Adrenal gland (tissue), 12 donors: ENCODE results near the gene SEMA4F. TPM values are rescaled to one million over a fixed set of nuclear protein-coding genes. Genes with fewer than 3 reads are reported as not detected.

Source experiments
- DNase-seq, 7 donors: peaks; one replicate each; pipeline ENCODE4 v3.0.0-alpha.2; 2019 to 2020
- H3K27ac ChIP-seq, 5 donors: fragments of 200-600 bp; sonication (generic) in 4 of 5; 1 replicate in 3 of 5; 2 replicates in 2 of 5; pipeline versions ENCODE4 v1.5.1 to v1.8.0; 2016 to 2020; ENCODE audit warnings: mild to moderate bottlenecking in 1 of 5
- H3K27me3 ChIP-seq: fragments of 200-600 bp; 2 replicates; pipeline ENCODE4 v1.8.0; 2021
- H3K36me3 ChIP-seq, 2 donors: fragments of 200-600 bp; replicated peaks in 1 of 2; 1 replicate in 1 of 2; 2 replicates in 1 of 2; pipeline versions ENCODE4 v1.5.1 to v1.8.0; 2018 to 2022
- H3K4me1 ChIP-seq, 2 donors: fragments of 200-600 bp; replicated peaks in 1 of 2; 1 replicate in 1 of 2; 2 replicates in 1 of 2; pipeline versions ENCODE4 v1.5.1 to v1.8.0; 2018 to 2021
- H3K4me3 ChIP-seq, 4 donors: fragments of 200-600 bp; sonication (generic) in 3 of 4; one replicate each; pipeline ENCODE4 v1.5.1; 2016 to 2018
- H3K9me3 ChIP-seq, 3 donors: fragments of 200-600 bp; sonication (generic) in 1 of 3; replicated peaks in 1 of 3; 1 replicate in 2 of 3; 2 replicates in 1 of 3; pipeline versions ENCODE4 v1.5.1 to v1.8.0; 2016 to 2021
- CTCF ChIP-seq, 6 experiments: fragments of 450-650 bp in 4 of 6; fragments of 200-600 bp in 2 of 6; sonication (generic) in 1 of 6; IDR thresholded peaks; 1 replicate in 5 of 6; 2 replicates in 1 of 6; pipeline versions ENCODE4 v1.5.1 to v1.8.0; 2016 to 2021; ENCODE audit warnings: antibody characterized with exemption in 6 of 6, mild to moderate bottlenecking in 2 of 6, moderate library complexity in 1 of 6
- POLR2A ChIP-seq, 2 donors: fragments of 450-650 bp; IDR thresholded peaks; one replicate each; pipeline ENCODE4 v1.6.1; 2017; ENCODE audit warnings: antibody characterized with exemption in 2 of 2, mild to moderate bottlenecking in 2 of 2, moderate library complexity in 1 of 2
- WGBS, 4 donors: extraction: QIAGEN DNeasy Blood & Tissue Kit in 2 of 4; methylation state at CpG; one replicate each; pipeline versions ENCODE4 v1.1.5 to v1.1.7; 2013 to 2017; 5-methylcytosine and 5-hydroxymethylcytosine counted together
- intact Hi-C, 2 donors: fragments of 100-400 bp; cut with DNase I; formaldehyde crosslinking; loops; one replicate each; pipeline versions ENCODE4 v1.14.1 to v1.15.0; 2022 to 2023
- polyA plus RNA-seq, 3 donors: library from polyadenylated mRNA; stranded (reverse); fragments of 200-250 nt in 2 of 3; fragments of 350-450 nt in 1 of 3; fragmentation: Illumina TruSeq in 1 of 3; extraction: RNeasy Lipid Tissue Mini Kit (QIAGEN cat#74804) in 1 of 3; gene quantifications; one replicate each; pipeline ENCODE4 v1.2.3, GENCODE V29; 2013 to 2014
- total RNA-seq, 9 donors: library from RNA; depleted of rRNA in 4 of 9; stranded (reverse); fragments of >200 nt in 4 of 9; fragments of 120-200 nt in 1 of 9; fragmentation: NEBNext Ultra II Directional in 1 of 9; extraction: Animal tissue kit (Norgen Biotek cat#: 25700) in 1 of 9; gene quantifications; one replicate each; pipeline versions ENCODE4 v1.1.0 to v1.2.4, GENCODE V29; 2013 to 2023
- donor health status: healthy with polysubstance abuse.
- donor health status: Bipolar disorder and iron deficiency.
- donor health status: DM: yes; HTN: yes; CAD: no.
- donor health status: DM: no; HTN: no; CAD: no.
- donor health status: DM: no; HTN: no; CAD: no.
- donor health status: DM: yes; HTN: yes; CAD: no.

The SEMA4F gene
- total and polyA plus RNA-seq, 12 donors = 1.9 to 11.3 (median 3.9) TPM

- no peak for DNase-seq
- H3K4me1 ChIP-seq = no peaks in the 10 kb centered on the region
- H3K27me3 ChIP-seq = peaks cover 13% of the 10 kb centered on the region
- no peak for TF ChIP-seq CTCF (IDR thresholded peaks at IDR 0.05)
- no peak for TF ChIP-seq POLR2A (IDR thresholded peaks at IDR 0.05)
- intact Hi-C loops = no loop called here
- 8 to 51% (median 12%) methylated on average over 3 to 45 of the region's 45 CpGs for WGBS, 4 donors
- no peaks in the 10 kb centered on the region for H3K9me3 ChIP-seq
- H3K27ac ChIP-seq = no peak within 1 kb of the TSS
- no peaks in the 10 kb centered on the region for H3K36me3 ChIP-seq
- H3K4me3 ChIP-seq = peak within 1 kb of the TSS in 1 of 4 donors; percentile 37
These were observed 6.0 kb upstream of the SEMA4F start, which contains the start of gene M1AP for GRCh38 chr2:74648009-74648443. Gene M1AP (minus strand): TSS chr2:74648330. CDS start chr2:74640275, 8,055 bp downstream.

GRCh38 chr2:74653589-74653984 is 460 bp upstream of the SEMA4F start:
- Histone ChIP-seq H3K27me3 (no peaks in the 10 kb centered on the region), H3K4me1 (peaks cover 0 to 5% of the 10 kb centered on the region in 2 donors), H3K4me3 (peak overlapping the region in 1 of 4 donors; percentile 60), H3K36me3 (no peaks in the 10 kb centered on the region), H3K9me3 (no peaks in the 10 kb centered on the region), H3K27ac (no peak overlapping the region)
- no peak for TF ChIP-seq POLR2A (IDR thresholded peaks at IDR 0.05)
- TF ChIP-seq CTCF (IDR thresholded peaks at IDR 0.05) = no peak
- intact Hi-C loops = no loop called here
- WGBS, 4 donors = 8 to 10% (median 10%) methylated on average over 15 of the region's 15 CpGs
- no peak for DNase-seq

GRCh38 chr2:74655579-74655978 is 1.5 kb downstream of the SEMA4F start:
- Histone ChIP-seq H3K9me3 (no peaks in the 10 kb centered on the region), H3K4me3 (no peak overlapping the region), H3K27ac (no peak overlapping the region), H3K4me1 (peaks cover 0 to 5% of the 10 kb centered on the region in 2 donors), H3K36me3 (no peaks in the 10 kb centered on the region), H3K27me3 (no peaks in the 10 kb centered on the region)
- TF ChIP-seq CTCF (IDR thresholded peaks at IDR 0.05) (no peak), POLR2A (IDR thresholded peaks at IDR 0.05) (no peak)
- no peak for DNase-seq
- 93 to 100% (median 98%) methylated on average over 1 of the region's 1 CpG for WGBS, 4 donors
- intact Hi-C loops = no loop called here

DNA sequence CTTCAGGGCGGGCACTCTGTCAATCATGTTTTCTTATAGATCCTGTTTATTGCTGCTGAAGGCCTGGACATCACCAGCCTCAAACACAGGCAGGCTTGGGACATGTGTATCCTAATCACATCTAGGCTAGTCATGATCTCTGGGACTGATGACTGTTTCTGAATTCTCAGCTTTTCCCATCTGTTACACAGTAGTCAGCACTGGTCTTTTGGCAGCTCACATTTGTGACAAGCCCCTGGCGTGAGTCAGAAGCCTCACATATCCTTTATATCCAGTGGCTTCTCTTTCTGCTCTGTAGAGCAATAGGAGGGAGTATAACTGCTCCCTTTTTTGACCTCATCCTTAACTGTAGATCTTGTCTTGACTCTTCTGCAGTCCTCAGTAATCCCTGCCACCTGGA is 4.5 kb downstream of the SEMA4F start:
- no peaks in the 10 kb centered on the region for H3K9me3 ChIP-seq
- TF ChIP-seq POLR2A (IDR thresholded peaks at IDR 0.05) (no peak), CTCF (IDR thresholded peaks at IDR 0.05) (no peak)
- H3K4me1 ChIP-seq = peaks cover 0 to 5% of the 10 kb centered on the region in 2 donors
- intact Hi-C loops = no loop called here
- H3K27ac ChIP-seq = no peak overlapping the region
- no peak overlapping the region for H3K4me3 ChIP-seq
- no peak for DNase-seq
- no peaks in the 10 kb centered on the region for H3K27me3 ChIP-seq
- no peaks in the 10 kb centered on the region for H3K36me3 ChIP-seq
- 93 to 98% (median 97%) methylated on average over 2 of the region's 2 CpGs for WGBS, 4 donors
